ENCODE results near the gene CNOT6L.

Gene CNOT6L

GRCh38 chr4:77665381-77666069, 153.6 kb downstream of the CNOT6L start:
- no peak for TF ChIP-seq CTCF (conservative IDR thresholded peaks at IDR 0.05; ENCODE audit: control insufficient read depth, insufficient read depth, low read depth, low read length)
- no peak overlapping the region for H3K4me3 ChIP-seq (ENCODE audit: control insufficient read depth, low read depth, low read length)
- DNase-seq (ENCODE audit: low read depth) = no peak

Measured in fibroblast of mammary gland (primary cell).